Upper lobe of left lung (tissue), 4 donors: Measurements from ENCODE around the gene CIC.
"Not testable (repeated sequence)": the region's sequence is repeated elsewhere in the genome, so short reads cannot be mapped to it uniquely, and the experiment has no call there.

Experiments
- CTCF ChIP-seq, 6 experiments: fragments of 450-650 bp in 4 of 6; fragments of 200-600 bp in 2 of 6; sonication (generic) in 2 of 6; IDR thresholded peaks; one replicate each; pipeline ENCODE4 v1.5.1; 2016 to 2019; ENCODE audit warnings: antibody characterized with exemption in 6 of 6
- POLR2A ChIP-seq, 4 donors: fragments of 450-650 bp; IDR thresholded peaks; one replicate each; pipeline ENCODE4 v1.5.1; 2016 to 2017; ENCODE audit warnings: antibody characterized with exemption in 4 of 4, mild to moderate bottlenecking in 2 of 4
- POLR2AphosphoS5 ChIP-seq, 2 donors: sonication (generic); formaldehyde crosslinking; IDR thresholded peaks; one replicate each; pipeline ENCODE4 v1.5.1; 2017; ENCODE audit warnings: antibody characterized with exemption in 2 of 2

GRCh38 chr19:42266928-42267603, 2.0 kb upstream of the CIC start:
- not testable (repeated sequence) for TF ChIP-seq POLR2A, POLR2AphosphoS5, CTCF (IDR thresholded peaks at IDR 0.05)
